SJSA1 (cell line): ENCODE results near the gene OGFR. TPM values are rescaled to one million over a fixed set of nuclear protein-coding genes. Genes with fewer than 3 reads are reported as not detected.

ENCODE experiments used
- DNase-seq, 2 experiments: peaks; one replicate each; pipeline ENCODE4 v3.0.0-alpha.2; 2015 to 2020; ENCODE audit warnings: low spot score in 2 of 2, low read depth in 1 of 2
- H3K27ac ChIP-seq: fragments of 250-450 bp; sonication (Bioruptor Pico); 2 replicates; pipeline ENCODE4 v1.5.1; 2020; ENCODE audit warnings: mild to moderate bottlenecking, moderate library complexity
- H3K27me3 ChIP-seq: fragments of 250-450 bp; sonication (Bioruptor Pico); replicated peaks from 2 replicates; pipeline ENCODE4 v1.5.1; 2020; ENCODE audit warnings: mild to moderate bottlenecking, moderate library complexity
- H3K36me3 ChIP-seq: fragments of 250-450 bp; sonication (Bioruptor Pico); 2 replicates; pipeline ENCODE4 v1.5.1; 2020; ENCODE audit warnings: mild to moderate bottlenecking
- H3K4me1 ChIP-seq: fragments of 250-450 bp; sonication (Bioruptor Pico); replicated peaks from 2 replicates; pipeline ENCODE4 v1.6.1; 2021; ENCODE audit warnings: mild to moderate bottlenecking
- H3K4me3 ChIP-seq: fragments of 250-450 bp; sonication (Bioruptor Pico); 2 replicates; pipeline ENCODE4 v1.5.1; 2020; ENCODE audit warnings: mild to moderate bottlenecking
- H3K9me3 ChIP-seq: fragments of 250-450 bp; sonication (Bioruptor Pico); replicated peaks from 2 replicates; pipeline ENCODE4 v1.5.1; 2020; ENCODE audit warnings: mild to moderate bottlenecking
- total RNA-seq: library from RNA; depleted of rRNA; stranded (reverse); fragments of >200 nt; shearing (Covaris generic); gene quantifications from 2 replicates; pipeline ENCODE4 v1.2.3, GENCODE V29; 2014

The OGFR gene
- total RNA-seq, 1 experiment from 2014 or later = 59.2 TPM

- Histone ChIP-seq H3K4me1 (peaks cover 13% of the 10 kb centered on the region), H3K4me3 (peak overlapping the region; percentile 99), H3K27me3 (no peaks in the 10 kb centered on the region), H3K9me3 (no peaks in the 10 kb centered on the region), H3K36me3 (peaks cover 68% of the 10 kb centered on the region), H3K27ac (peak overlapping the region; percentile 75)
- peak in 1 of 2 experiments; percentile 29 for DNase-seq
These were observed 598 bp downstream of the OGFR start for GRCh38 chr20:62805155-62805710.

- Histone ChIP-seq H3K4me1 (peaks cover 13% of the 10 kb centered on the region), H3K27ac (peak overlapping the region; percentile 75; the same call in 1 of the 2 replicates), H3K9me3 (no peaks in the 10 kb centered on the region), H3K36me3 (peaks cover 68% of the 10 kb centered on the region), H3K4me3 (peak overlapping the region; percentile 99), H3K27me3 (no peaks in the 10 kb centered on the region)
- DNase-seq = no peak
These were observed 1.2 kb downstream of the OGFR start for GRCh38 chr20:62805711-62806382.

GRCh38 chr20:62806383-62807050 is 1.9 kb downstream of the OGFR start:
- Histone ChIP-seq H3K4me3 (no peak overlapping the region), H3K9me3 (no peaks in the 10 kb centered on the region), H3K4me1 (peaks cover 13% of the 10 kb centered on the region), H3K27me3 (no peaks in the 10 kb centered on the region), H3K27ac (no peak overlapping the region), H3K36me3 (peaks cover 68% of the 10 kb centered on the region)
- no peak for DNase-seq

- no peak overlapping the region for H3K4me3 ChIP-seq
- H3K27ac ChIP-seq = no peak overlapping the region
- no peaks in the 10 kb centered on the region for H3K9me3 ChIP-seq
- DNase-seq = no peak
- H3K36me3 ChIP-seq = peaks cover 78% of the 10 kb centered on the region
- H3K27me3 ChIP-seq = no peaks in the 10 kb centered on the region
- peaks cover 13% of the 10 kb centered on the region for H3K4me1 ChIP-seq
These were observed 3.0 kb downstream of the OGFR start for GRCh38 chr20:62807444-62808210.

- DNase-seq = peak; percentile 57 to 73
- no peaks in the 10 kb centered on the region for H3K9me3 ChIP-seq
- H3K36me3 ChIP-seq = peaks cover 81% of the 10 kb centered on the region
- no peak overlapping the region for H3K4me3 ChIP-seq
- H3K27ac ChIP-seq = no peak overlapping the region
- H3K27me3 ChIP-seq = no peaks in the 10 kb centered on the region
- H3K4me1 ChIP-seq = peaks cover 13% of the 10 kb centered on the region
These were observed 3.7 kb downstream of the OGFR start for GRCh38 chr20:62808211-62808865.

GRCh38 chr20:62809530-62810428 is 5.1 kb downstream of the OGFR start:
- Histone ChIP-seq H3K27ac (no peak overlapping the region), H3K4me1 (peaks cover 13% of the 10 kb centered on the region), H3K36me3 (peaks cover 83% of the 10 kb centered on the region), H3K27me3 (peaks cover 3% of the 10 kb centered on the region), H3K9me3 (no peaks in the 10 kb centered on the region), H3K4me3 (no peak overlapping the region)
- no peak for DNase-seq

- Histone ChIP-seq H3K9me3 (no peaks in the 10 kb centered on the region), H3K27me3 (peaks cover 18% of the 10 kb centered on the region), H3K4me3 (no peak overlapping the region), H3K4me1 (peaks cover 13% of the 10 kb centered on the region), H3K27ac (no peak overlapping the region), H3K36me3 (peaks cover 70% of the 10 kb centered on the region)
- no peak for DNase-seq
These were observed 6.7 kb downstream of the OGFR start for GRCh38 chr20:62811320-62811719.

GRCh38 chr20:62811720-62812119 is 7.1 kb downstream of the OGFR start:
- no peak overlapping the region for H3K27ac ChIP-seq
- H3K27me3 ChIP-seq = peaks cover 22% of the 10 kb centered on the region
- H3K4me3 ChIP-seq = no peak overlapping the region
- H3K9me3 ChIP-seq = no peaks in the 10 kb centered on the region
- DNase-seq = no peak
- H3K4me1 ChIP-seq = peaks cover 11% of the 10 kb centered on the region
- H3K36me3 ChIP-seq = peaks cover 66% of the 10 kb centered on the region

GRCh38 chr20:62812181-62812906 is 7.7 kb downstream of the OGFR start:
- Histone ChIP-seq H3K27me3 (peaks cover 27% of the 10 kb centered on the region), H3K36me3 (peaks cover 60% of the 10 kb centered on the region), H3K4me1 (peaks cover 14% of the 10 kb centered on the region)

GRCh38 chr20:62812907-62813200 is 8.2 kb downstream of the OGFR start:
- DNase-seq = no peak
- H3K36me3 ChIP-seq = peaks cover 54% of the 10 kb centered on the region
- no peak overlapping the region for H3K4me3 ChIP-seq
- peaks cover 32% of the 10 kb centered on the region for H3K27me3 ChIP-seq
- peaks cover 14% of the 10 kb centered on the region for H3K4me1 ChIP-seq
- no peak overlapping the region for H3K27ac ChIP-seq
- H3K9me3 ChIP-seq = no peaks in the 10 kb centered on the region

More at GRCh38 chr20:62812181-62812906, 7.7 kb downstream of the OGFR start:
- DNase-seq = no peak
- Histone ChIP-seq H3K4me3 (no peak overlapping the region), H3K27ac (no peak overlapping the region), H3K9me3 (no peaks in the 10 kb centered on the region)

GRCh38 chr20:62813588-62813987 is 9.0 kb downstream of the OGFR start:
- no peak for DNase-seq
- no peak overlapping the region for H3K4me3 ChIP-seq
- no peak overlapping the region for H3K27ac ChIP-seq
- no peaks in the 10 kb centered on the region for H3K9me3 ChIP-seq
- H3K27me3 ChIP-seq = peaks cover 40% of the 10 kb centered on the region
- H3K36me3 ChIP-seq = peaks cover 47% of the 10 kb centered on the region
- peaks cover 14% of the 10 kb centered on the region for H3K4me1 ChIP-seq

GRCh38 chr20:62814060-62814708 is 9.5 kb downstream of the OGFR start:
- no peak overlapping the region for H3K4me3 ChIP-seq
- peaks cover 14% of the 10 kb centered on the region for H3K4me1 ChIP-seq
- no peak overlapping the region for H3K27ac ChIP-seq
- no peaks in the 10 kb centered on the region for H3K9me3 ChIP-seq
- peaks cover 42% of the 10 kb centered on the region for H3K27me3 ChIP-seq
- no peak for DNase-seq
- peaks cover 41% of the 10 kb centered on the region for H3K36me3 ChIP-seq
